Stomach (tissue), 4 donors: ENCODE results near the gene EDEM1.

ENCODE experiments used
- CTCF ChIP-seq, 7 experiments: fragments of 450-650 bp in 4 of 7; fragments of 200-600 bp in 3 of 7; sonication (generic) in 3 of 7; IDR thresholded peaks; one replicate each; pipeline ENCODE4 v1.5.1; 2016 to 2019; ENCODE audit warnings: antibody characterized with exemption in 7 of 7, control low read depth in 2 of 7, mild to moderate bottlenecking in 1 of 7
- POLR2A ChIP-seq, 4 donors: fragments of 450-650 bp; IDR thresholded peaks; one replicate each; pipeline ENCODE4 v1.6.1; 2016; ENCODE audit warnings: antibody characterized with exemption in 4 of 4, control low read depth in 2 of 4, mild to moderate bottlenecking in 1 of 4, moderate library complexity in 1 of 4
- POLR2AphosphoS5 ChIP-seq, 3 donors: sonication (generic); formaldehyde crosslinking; IDR thresholded peaks; one replicate each; pipeline ENCODE4 v1.6.1; 2016; ENCODE audit warnings: antibody characterized with exemption in 3 of 3

GRCh38 chr3:5198313-5198677 lies 10.8 kb downstream of the EDEM1 start:
- TF ChIP-seq POLR2AphosphoS5 (IDR thresholded peaks at IDR 0.05) (no peak), CTCF (IDR thresholded peaks at IDR 0.05) (no peak), POLR2A (IDR thresholded peaks at IDR 0.05) (no peak)
